H9 (cell line): ENCODE results near the gene RB1. TPM values are rescaled to one million over a fixed set of nuclear protein-coding genes. Genes with fewer than 3 reads are reported as not detected.

Experiments
- DNase-seq: peaks from one replicate; pipeline ENCODE4 v3.0.0-alpha.2; 2017
- H2AFZ ChIP-seq: one replicate; pipeline ENCODE4 v1.6.1; 2013; ENCODE audit warnings: mild to moderate bottlenecking, low read length, control low read depth, moderate library complexity
- H2AK5ac ChIP-seq: 2 replicates; pipeline ENCODE4 v1.6.1; 2013; ENCODE audit warnings: low read length, control low read depth, mixed read lengths; ENCODE audit not compliant: insufficient read length
- H2BK120ac ChIP-seq: one replicate; pipeline ENCODE4 v1.6.1; 2013; ENCODE audit warnings: low read depth, mild to moderate bottlenecking, low read length, control low read depth, inconsistent platforms; ENCODE audit not compliant: poor library complexity, severe bottlenecking
- H2BK12ac ChIP-seq: 2 replicates; pipeline ENCODE4 v1.6.1; 2013; ENCODE audit warnings: low read length, control low read depth, mixed read lengths, low read depth; ENCODE audit not compliant: insufficient read length
- H2BK15ac ChIP-seq: 2 replicates; pipeline ENCODE4 v1.6.1; 2013; ENCODE audit warnings: low read depth, low read length, control low read depth
- H2BK20ac ChIP-seq: one replicate; pipeline ENCODE4 v1.6.1; 2013; ENCODE audit warnings: low read depth, mild to moderate bottlenecking, low read length, control low read depth, inconsistent platforms; ENCODE audit not compliant: poor library complexity, severe bottlenecking
- H2BK5ac ChIP-seq: 2 replicates; pipeline ENCODE4 v1.6.1; 2013; ENCODE audit warnings: low read length, control low read depth, mixed read lengths; ENCODE audit not compliant: insufficient read length
- H3K14ac ChIP-seq: 2 replicates; pipeline ENCODE4 v1.6.1; 2013; ENCODE audit warnings: low read length, control low read depth; ENCODE audit not compliant: insufficient read depth
- H3K18ac ChIP-seq: 2 replicates; pipeline ENCODE4 v1.6.1; 2013; ENCODE audit warnings: low read depth, mild to moderate bottlenecking, mixed read lengths, low read length, control low read depth; ENCODE audit not compliant: insufficient read length
- H3K23ac ChIP-seq: 2 replicates; pipeline ENCODE4 v1.6.1; 2013; ENCODE audit warnings: low read length, control low read depth, mixed read lengths, low read depth; ENCODE audit not compliant: insufficient read length
- H3K23me2 ChIP-seq: 2 replicates; pipeline ENCODE4 v1.6.1; 2013; ENCODE audit warnings: low read depth, mild to moderate bottlenecking, mixed read lengths, low read length, control low read depth; ENCODE audit not compliant: insufficient read length, poor library complexity, severe bottlenecking
- H3K27ac ChIP-seq: 2 replicates; pipeline ENCODE4 v1.5.1; 2013; ENCODE audit warnings: low read length, control low read depth, mixed read lengths, low read depth; ENCODE audit not compliant: insufficient read length
- H3K27me3 ChIP-seq: 2 replicates; pipeline ENCODE4 v1.6.1; 2013; ENCODE audit warnings: low read length, control low read depth, inconsistent platforms; ENCODE audit not compliant: insufficient read depth
- H3K4ac ChIP-seq: 2 replicates; pipeline ENCODE4 v1.6.1; 2013; ENCODE audit warnings: low read depth, mild to moderate bottlenecking, control low read depth, inconsistent platforms, low read length, moderate library complexity
- H3K4me1 ChIP-seq: 2 replicates; pipeline ENCODE4 v1.6.1; 2013; ENCODE audit warnings: low read length, control low read depth, inconsistent platforms; ENCODE audit not compliant: insufficient read depth
- H3K4me2 ChIP-seq: 2 replicates; pipeline ENCODE4 v1.6.1; 2013; ENCODE audit warnings: low read length, control low read depth, mixed read lengths; ENCODE audit not compliant: insufficient read length, insufficient read depth
- H3K56ac ChIP-seq: 2 replicates; pipeline ENCODE4 v1.6.1; 2013; ENCODE audit warnings: low read depth, mild to moderate bottlenecking, mixed read lengths, low read length, control low read depth; ENCODE audit not compliant: insufficient read length
- H3K79me1 ChIP-seq: 2 replicates; pipeline ENCODE4 v1.6.1; 2013; ENCODE audit warnings: low read depth, mild to moderate bottlenecking, moderate library complexity, low read length, control low read depth, inconsistent platforms; ENCODE audit not compliant: insufficient read depth, poor library complexity, severe bottlenecking
- H3K79me2 ChIP-seq: 2 replicates; pipeline ENCODE4 v1.6.1; 2013; ENCODE audit warnings: low read length, control low read depth, inconsistent platforms; ENCODE audit not compliant: insufficient read depth
- H3K9ac ChIP-seq: 2 replicates; pipeline ENCODE4 v1.6.1; 2013; ENCODE audit warnings: low read length, control low read depth, mixed read lengths; ENCODE audit not compliant: insufficient read length; ENCODE audit errors: extremely low read depth
- H3K9me3 ChIP-seq: one replicate; pipeline ENCODE4 v1.6.1; 2013; ENCODE audit warnings: low read depth, low read length, inconsistent platforms; ENCODE audit not compliant: control insufficient read depth
- H3T11ph ChIP-seq: one replicate; pipeline ENCODE4 v1.6.1; 2013; ENCODE audit warnings: mild to moderate bottlenecking, low read length, control low read depth, inconsistent platforms
- H4K20me1 ChIP-seq: one replicate; pipeline ENCODE4 v1.6.1; 2013; ENCODE audit not compliant: control insufficient read depth, insufficient read length, insufficient read depth
- H4K5ac ChIP-seq: 2 replicates; pipeline ENCODE4 v1.6.1; 2013; ENCODE audit warnings: low read depth, mild to moderate bottlenecking, mixed read lengths, low read length, control low read depth; ENCODE audit not compliant: insufficient read length
- H4K8ac ChIP-seq: replicated peaks from 2 replicates; pipeline ENCODE4 v1.6.1; 2013; ENCODE audit warnings: low read length, control low read depth, mixed read lengths, low read depth; ENCODE audit not compliant: insufficient read length
- H4K91ac ChIP-seq: 2 replicates; pipeline ENCODE4 v1.6.1; 2013; ENCODE audit warnings: low read depth, mild to moderate bottlenecking, moderate library complexity, mixed read lengths, low read length, control low read depth; ENCODE audit not compliant: insufficient read length
- H3K27ac Mint-ChIP-seq, 3 experiments: 2 replicates in 2 of 3; 3 replicates in 1 of 3; pipeline ENCODE4 v1.8.0; 2020 to 2021; ENCODE audit warnings: mixed read lengths in 3 of 3, mild to moderate bottlenecking in 1 of 3, moderate library complexity in 1 of 3
- H3K27me3 Mint-ChIP-seq: 2 replicates; pipeline ENCODE4 v1.8.0; 2021; ENCODE audit warnings: low read depth, mild to moderate bottlenecking, moderate library complexity, mixed read lengths
- H3K36me3 Mint-ChIP-seq, 3 experiments: 2 replicates in 2 of 3; 3 replicates in 1 of 3; pipeline ENCODE4 v1.8.0; 2020 to 2021; ENCODE audit warnings: low read depth in 3 of 3, mixed read lengths in 3 of 3; ENCODE audit not compliant: insufficient read depth in 1 of 3
- H3K4me1 Mint-ChIP-seq, 2 experiments: 2 replicates each; pipeline ENCODE4 v1.8.0; 2020; ENCODE audit warnings: mixed read lengths in 2 of 2
- H3K4me3 Mint-ChIP-seq, 2 experiments: 2 replicates in 1 of 2; 3 replicates in 1 of 2; pipeline ENCODE4 v1.8.0; 2020 to 2021; ENCODE audit warnings: mild to moderate bottlenecking in 2 of 2, mixed read lengths in 2 of 2, moderate library complexity in 1 of 2
- H3K9me3 Mint-ChIP-seq, 2 experiments: 2 replicates in 1 of 2; 3 replicates in 1 of 2; pipeline ENCODE4 v1.8.0; 2020; ENCODE audit warnings: mild to moderate bottlenecking in 2 of 2, mixed read lengths in 2 of 2, moderate library complexity in 1 of 2
- CTCF ChIP-seq: fragments of 200-600 bp; sonication (generic); conservative IDR thresholded peaks from 3 replicates; pipeline ENCODE4 v1.8.0; 2021; ENCODE audit warnings: antibody characterized with exemption, mild to moderate bottlenecking
- WGBS: extraction: QIAGEN DNeasy Blood & Tissue Kit; methylation state at CpG from one replicate; pipeline ENCODE4 v1.1.7; 2013; ENCODE audit warnings: missing lambda C conversion rate, low lambda C conversion rate, mixed read lengths; ENCODE audit not compliant: insufficient read length; ENCODE audit errors: extremely low coverage; 5-methylcytosine and 5-hydroxymethylcytosine counted together
- total RNA-seq: library from RNA; stranded (reverse); gene quantifications from 2 replicates; pipeline ENCODE4 v1.2.1, GENCODE V29; 2021

The RB1 gene
- total RNA-seq, 1 experiment from 2014 or later: 20.5 TPM

GRCh38 chr13:48431431-48431830 is 127.9 kb downstream of the RB1 start:
- no peak overlapping the region for H3K9ac ChIP-seq
- no peak overlapping the region for H3K14ac ChIP-seq
- no peaks in the 10 kb centered on the region for H3K9me3 ChIP-seq
- H3K4ac ChIP-seq: no peak overlapping the region
- no peak overlapping the region for H4K5ac ChIP-seq
- H3K27ac ChIP-seq: no peak overlapping the region
- H3K9me3 Mint-ChIP-seq: no peaks in the 10 kb centered on the region; a peak in 1 of 5 replicates
- H3K23ac ChIP-seq: no peak overlapping the region
- no CpG with 5 or more reads among the region's 5 CpGs for WGBS
- H2BK15ac ChIP-seq: no peak overlapping the region
- no peaks in the 10 kb centered on the region for H4K20me1 ChIP-seq
- no peaks in the 10 kb centered on the region for H3K79me2 ChIP-seq
- H3K4me1 Mint-ChIP-seq: no peaks in the 10 kb centered on the region; a peak in 1 of 4 replicates
- H3K56ac ChIP-seq: no peak overlapping the region
- DNase-seq: no peak
- H3K27me3 Mint-ChIP-seq: no peaks in the 10 kb centered on the region
- no peak overlapping the region for H2BK12ac ChIP-seq
- no peaks in the 10 kb centered on the region for H3K23me2 ChIP-seq
- H3K36me3 Mint-ChIP-seq: peaks cover 2 to 5% (median 5%) of the 10 kb centered on the region in 3 experiments; a peak in 5 of 7 replicates
- no peak overlapping the region for H3K27ac Mint-ChIP-seq
- no peak for TF ChIP-seq CTCF
- no peak overlapping the region for H3K18ac ChIP-seq
- no peak overlapping the region for H4K91ac ChIP-seq
- H2AFZ ChIP-seq: no peak overlapping the region
- H4K8ac ChIP-seq: no peak overlapping the region
- no peak overlapping the region for H3T11ph ChIP-seq
- H3K27me3 ChIP-seq: no peaks in the 10 kb centered on the region
- no peak overlapping the region for H2AK5ac ChIP-seq
- no peak overlapping the region for H3K4me3 Mint-ChIP-seq
- H3K79me1 ChIP-seq: no peaks in the 10 kb centered on the region
- no peaks in the 10 kb centered on the region for H3K4me1 ChIP-seq
- no peak overlapping the region for H2BK5ac ChIP-seq
- H3K4me2 ChIP-seq: no peak overlapping the region
- H2BK120ac ChIP-seq: no peak overlapping the region
- H2BK20ac ChIP-seq: no peak overlapping the region
